Measurements from ENCODE around the gene PPP6R1. TPM values are rescaled to one million over a fixed set of nuclear protein-coding genes. Genes with fewer than 3 reads are reported as not detected.
A peak's percentile ranks its signal among the peaks of the same experiment; 100 is the strongest.

PPP6R1 gene
- total and polyA plus RNA-seq, 2 of the 13 experiments (the other 11 are each of a cell fraction or from before 2014, with no cell fraction given): 25.8 to 54.0 TPM

DNA sequence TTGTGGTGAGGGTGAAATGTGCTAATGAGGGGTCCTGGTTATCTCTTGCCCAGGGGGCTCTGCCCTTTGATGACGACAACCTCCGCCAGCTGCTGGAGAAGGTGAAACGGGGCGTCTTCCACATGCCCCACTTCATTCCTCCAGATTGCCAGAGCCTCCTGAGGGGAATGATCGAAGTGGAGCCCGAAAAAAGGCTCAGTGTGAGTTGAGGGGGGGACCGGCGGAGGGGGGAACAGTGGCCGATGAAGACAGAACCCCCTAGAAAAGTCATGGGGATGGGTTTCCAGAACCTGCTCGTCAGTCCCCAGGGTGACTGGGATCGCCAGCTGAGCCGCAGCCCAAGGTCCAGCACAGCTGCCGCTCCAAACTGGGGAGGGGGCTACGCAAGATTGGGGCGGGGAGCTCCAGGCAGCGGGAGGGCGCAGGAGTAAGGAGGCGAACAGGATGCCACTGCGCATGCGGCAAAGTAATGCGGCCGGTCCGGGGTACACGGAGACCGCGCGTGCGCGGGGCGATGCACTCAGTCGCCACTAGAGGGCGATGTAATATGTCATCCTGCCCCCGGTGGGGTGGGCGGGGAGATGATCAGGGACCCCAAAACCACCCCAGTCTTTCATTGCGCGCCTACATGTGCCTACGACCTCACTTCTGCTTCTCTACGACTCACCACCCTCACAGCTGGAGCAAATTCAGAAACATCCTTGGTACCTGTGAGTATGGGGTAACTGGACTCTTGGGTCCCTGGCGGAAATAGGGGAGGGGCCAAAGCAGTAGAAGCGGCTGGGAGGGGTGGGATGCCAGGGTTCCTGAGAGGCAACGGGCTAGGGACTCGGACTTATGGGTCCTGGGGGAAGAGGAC lies 42.9 kb upstream of the PPP6R1 start (continued):
- peak; percentile 73 for TF ChIP-seq ZNF687 (CRISPR knock-in tag; IDR thresholded peaks at IDR 0.05)
- no peak for TF ChIP-seq NFRKB (IDR thresholded peaks at IDR 0.05)
- no peak for TF ChIP-seq ZNF292 (CRISPR knock-in tag; IDR thresholded peaks at IDR 0.05; ENCODE audit: borderline replicate concordance, low read depth)
- TF ChIP-seq, protein P1, sequence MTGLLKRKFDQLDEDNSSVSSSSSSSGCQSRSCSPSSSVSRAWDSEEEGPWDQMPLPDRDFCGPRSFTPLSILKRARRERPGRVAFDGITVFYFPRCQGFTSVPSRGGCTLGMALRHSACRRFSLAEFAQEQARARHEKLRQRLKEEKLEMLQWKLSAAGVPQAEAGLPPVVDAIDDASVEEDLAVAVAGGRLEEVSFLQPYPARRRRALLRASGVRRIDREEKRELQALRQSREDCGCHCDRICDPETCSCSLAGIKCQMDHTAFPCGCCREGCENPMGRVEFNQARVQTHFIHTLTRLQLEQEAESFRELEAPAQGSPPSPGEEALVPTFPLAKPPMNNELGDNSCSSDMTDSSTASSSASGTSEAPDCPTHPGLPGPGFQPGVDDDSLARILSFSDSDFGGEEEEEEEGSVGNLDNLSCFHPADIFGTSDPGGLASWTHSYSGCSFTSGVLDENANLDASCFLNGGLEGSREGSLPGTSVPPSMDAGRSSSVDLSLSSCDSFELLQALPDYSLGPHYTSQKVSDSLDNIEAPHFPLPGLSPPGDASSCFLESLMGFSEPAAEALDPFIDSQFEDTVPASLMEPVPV (CRISPR knock-in tag; IDR thresholded peaks at IDR 0.05): 0 out of 2 replicates have a peak, but pooled peaks have one; percentile 36
- no peak for TF ChIP-seq BCL6 (CRISPR knock-in tag; IDR thresholded peaks at IDR 0.05)
- no peak for TF ChIP-seq ZNF432 (CRISPR knock-in tag; IDR thresholded peaks at IDR 0.05; ENCODE audit: borderline replicate concordance)
- 0 out of 2 replicates have a peak, but pooled peaks have one; percentile 18 for TF ChIP-seq SRY (CRISPR knock-in tag; IDR thresholded peaks at IDR 0.05)
- no peak; the same call in 1 of the 2 replicates for TF ChIP-seq MXD4 (CRISPR knock-in tag; IDR thresholded peaks at IDR 0.05)
- no peak for TF ChIP-seq ZNF879 (CRISPR knock-in tag; IDR thresholded peaks at IDR 0.05)
- TF ChIP-seq NONO (IDR thresholded peaks at IDR 0.05): no peak
- no peak for TF ChIP-seq NONO (CRISPR knock-in tag; conservative IDR thresholded peaks at IDR 0.05)
- TF ChIP-seq ZNF234 (CRISPR knock-in tag; conservative IDR thresholded peaks at IDR 0.05): no peak
- TF ChIP-seq, protein P2, sequence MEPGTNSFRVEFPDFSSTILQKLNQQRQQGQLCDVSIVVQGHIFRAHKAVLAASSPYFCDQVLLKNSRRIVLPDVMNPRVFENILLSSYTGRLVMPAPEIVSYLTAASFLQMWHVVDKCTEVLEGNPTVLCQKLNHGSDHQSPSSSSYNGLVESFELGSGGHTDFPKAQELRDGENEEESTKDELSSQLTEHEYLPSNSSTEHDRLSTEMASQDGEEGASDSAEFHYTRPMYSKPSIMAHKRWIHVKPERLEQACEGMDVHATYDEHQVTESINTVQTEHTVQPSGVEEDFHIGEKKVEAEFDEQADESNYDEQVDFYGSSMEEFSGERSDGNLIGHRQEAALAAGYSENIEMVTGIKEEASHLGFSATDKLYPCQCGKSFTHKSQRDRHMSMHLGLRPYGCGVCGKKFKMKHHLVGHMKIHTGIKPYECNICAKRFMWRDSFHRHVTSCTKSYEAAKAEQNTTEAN (CRISPR knock-in tag; conservative IDR thresholded peaks at IDR 0.05): no peak
- peak; percentile 77 for TF ChIP-seq THAP11 (CRISPR knock-in tag; IDR thresholded peaks at IDR 0.05)
- TF ChIP-seq FOXK2 (IDR thresholded peaks at IDR 0.05): no peak
- no peak for TF ChIP-seq ZNF33A (CRISPR knock-in tag; IDR thresholded peaks at IDR 0.05; ENCODE audit: borderline replicate concordance)
- no peak; the same call in 1 of the 2 replicates for TF ChIP-seq ZNF44 (CRISPR knock-in tag; IDR thresholded peaks at IDR 0.05)
- no peak for TF ChIP-seq KDM5B (CRISPR knock-in tag; IDR thresholded peaks at IDR 0.05; ENCODE audit: borderline replicate concordance)
- peak; percentile 36 for TF ChIP-seq HNRNPLL (IDR thresholded peaks at IDR 0.05; ENCODE audit: low read depth, low read length, poor library complexity, severe bottlenecking)
- TF ChIP-seq CREB1 (IDR thresholded peaks at IDR 0.05): no peak
- TF ChIP-seq CREB1 (CRISPR knock-in tag; IDR thresholded peaks at IDR 0.05): no peak
- no peak for TF ChIP-seq MIXL1 (CRISPR knock-in tag; IDR thresholded peaks at IDR 0.05)
- TF ChIP-seq RXRB (CRISPR knock-in tag; IDR thresholded peaks at IDR 0.05; ENCODE audit: borderline replicate concordance): peak; percentile 34; the same call in 1 of the 2 replicates
- TF ChIP-seq YEATS2 (CRISPR knock-in tag; IDR thresholded peaks at IDR 0.05; ENCODE audit: borderline replicate concordance): peak; percentile 62; the same call in 1 of the 2 replicates
- TF ChIP-seq ZSCAN29 (CRISPR knock-in tag; conservative IDR thresholded peaks at IDR 0.05): no peak
